ENCODE data around the gene TMX1. TPM values are rescaled to one million over a fixed set of nuclear protein-coding genes. Genes with fewer than 3 reads are reported as not detected.

The TMX1 gene
- total and polyA plus RNA-seq, 4 donors = 11.6 to 22.8 (median 19.4) TPM

DNA sequence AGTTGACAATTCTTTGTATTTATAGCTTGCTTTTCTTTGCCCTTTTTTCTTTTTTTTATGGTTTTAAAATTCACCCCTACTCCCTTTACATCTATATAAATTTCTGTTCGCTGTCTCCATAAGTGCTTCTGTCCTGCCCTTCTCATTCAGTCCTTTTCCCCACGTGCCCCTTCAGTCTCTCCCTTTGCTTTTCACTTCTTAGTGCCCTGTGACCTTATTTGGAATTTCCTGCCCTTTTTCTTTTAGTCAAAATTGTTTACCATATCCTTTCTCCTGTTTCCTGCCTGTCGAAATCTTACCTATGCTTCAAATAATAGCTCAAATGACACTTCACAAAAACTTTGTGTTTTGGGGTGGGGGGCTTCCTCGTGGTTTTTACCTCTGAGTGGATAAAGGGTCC is 6.0 kb downstream of the TMX1 start:
- DNase-seq (ENCODE audit: low spot score) = no peak
- H3K4me1 ChIP-seq (ENCODE audit: control insufficient read depth in 4 of 4, insufficient read depth in 4 of 4, low read length in 3 of 4) = peaks cover 2 to 6% (median 3%) of the 10 kb centered on the region in 4 donors
- peaks cover 1 to 19% (median 13%) of the 10 kb centered on the region in 4 donors for H3K36me3 ChIP-seq (ENCODE audit: control insufficient read depth in 4 of 4, insufficient read depth in 3 of 4, low read depth in 1 of 4, low read length in 3 of 4)
- TF ChIP-seq SP1 (IDR thresholded peaks at IDR 0.05) = no peak
- TF ChIP-seq HNF4G (IDR thresholded peaks at IDR 0.05) = no peak
- no peak for TF ChIP-seq TAF1 (conservative IDR thresholded peaks at IDR 0.05)
- TF ChIP-seq, protein P1, sequence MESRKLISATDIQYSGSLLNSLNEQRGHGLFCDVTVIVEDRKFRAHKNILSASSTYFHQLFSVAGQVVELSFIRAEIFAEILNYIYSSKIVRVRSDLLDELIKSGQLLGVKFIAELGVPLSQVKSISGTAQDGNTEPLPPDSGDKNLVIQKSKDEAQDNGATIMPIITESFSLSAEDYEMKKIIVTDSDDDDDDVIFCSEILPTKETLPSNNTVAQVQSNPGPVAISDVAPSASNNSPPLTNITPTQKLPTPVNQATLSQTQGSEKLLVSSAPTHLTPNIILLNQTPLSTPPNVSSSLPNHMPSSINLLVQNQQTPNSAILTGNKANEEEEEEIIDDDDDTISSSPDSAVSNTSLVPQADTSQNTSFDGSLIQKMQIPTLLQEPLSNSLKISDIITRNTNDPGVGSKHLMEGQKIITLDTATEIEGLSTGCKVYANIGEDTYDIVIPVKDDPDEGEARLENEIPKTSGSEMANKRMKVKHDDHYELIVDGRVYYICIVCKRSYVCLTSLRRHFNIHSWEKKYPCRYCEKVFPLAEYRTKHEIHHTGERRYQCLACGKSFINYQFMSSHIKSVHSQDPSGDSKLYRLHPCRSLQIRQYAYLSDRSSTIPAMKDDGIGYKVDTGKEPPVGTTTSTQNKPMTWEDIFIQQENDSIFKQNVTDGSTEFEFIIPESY (IDR thresholded peaks at IDR 0.05) = no peak
- no peak for TF ChIP-seq RXRA (IDR thresholded peaks at IDR 0.05)
- TF ChIP-seq, protein P2, sequence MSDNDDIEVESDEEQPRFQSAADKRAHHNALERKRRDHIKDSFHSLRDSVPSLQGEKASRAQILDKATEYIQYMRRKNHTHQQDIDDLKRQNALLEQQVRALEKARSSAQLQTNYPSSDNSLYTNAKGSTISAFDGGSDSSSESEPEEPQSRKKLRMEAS (IDR thresholded peaks at IDR 0.05) = no peak
- TF ChIP-seq, protein P3, sequence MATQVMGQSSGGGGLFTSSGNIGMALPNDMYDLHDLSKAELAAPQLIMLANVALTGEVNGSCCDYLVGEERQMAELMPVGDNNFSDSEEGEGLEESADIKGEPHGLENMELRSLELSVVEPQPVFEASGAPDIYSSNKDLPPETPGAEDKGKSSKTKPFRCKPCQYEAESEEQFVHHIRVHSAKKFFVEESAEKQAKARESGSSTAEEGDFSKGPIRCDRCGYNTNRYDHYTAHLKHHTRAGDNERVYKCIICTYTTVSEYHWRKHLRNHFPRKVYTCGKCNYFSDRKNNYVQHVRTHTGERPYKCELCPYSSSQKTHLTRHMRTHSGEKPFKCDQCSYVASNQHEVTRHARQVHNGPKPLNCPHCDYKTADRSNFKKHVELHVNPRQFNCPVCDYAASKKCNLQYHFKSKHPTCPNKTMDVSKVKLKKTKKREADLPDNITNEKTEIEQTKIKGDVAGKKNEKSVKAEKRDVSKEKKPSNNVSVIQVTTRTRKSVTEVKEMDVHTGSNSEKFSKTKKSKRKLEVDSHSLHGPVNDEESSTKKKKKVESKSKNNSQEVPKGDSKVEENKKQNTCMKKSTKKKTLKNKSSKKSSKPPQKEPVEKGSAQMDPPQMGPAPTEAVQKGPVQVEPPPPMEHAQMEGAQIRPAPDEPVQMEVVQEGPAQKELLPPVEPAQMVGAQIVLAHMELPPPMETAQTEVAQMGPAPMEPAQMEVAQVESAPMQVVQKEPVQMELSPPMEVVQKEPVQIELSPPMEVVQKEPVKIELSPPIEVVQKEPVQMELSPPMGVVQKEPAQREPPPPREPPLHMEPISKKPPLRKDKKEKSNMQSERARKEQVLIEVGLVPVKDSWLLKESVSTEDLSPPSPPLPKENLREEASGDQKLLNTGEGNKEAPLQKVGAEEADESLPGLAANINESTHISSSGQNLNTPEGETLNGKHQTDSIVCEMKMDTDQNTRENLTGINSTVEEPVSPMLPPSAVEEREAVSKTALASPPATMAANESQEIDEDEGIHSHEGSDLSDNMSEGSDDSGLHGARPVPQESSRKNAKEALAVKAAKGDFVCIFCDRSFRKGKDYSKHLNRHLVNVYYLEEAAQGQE (IDR thresholded peaks at IDR 0.05) = no peak
- TF ChIP-seq FOXA1 (IDR thresholded peaks at IDR 0.05) = no peak
- no peak for TF ChIP-seq HNF4A (conservative IDR thresholded peaks at IDR 0.05)
- no peak for TF ChIP-seq JUND (IDR thresholded peaks at IDR 0.05)
- TF ChIP-seq NR2F2 (IDR thresholded peaks at IDR 0.05) = no peak
- no peak for TF ChIP-seq FOXA2 (IDR thresholded peaks at IDR 0.05)
- no peak for TF ChIP-seq EGR1 (IDR thresholded peaks at IDR 0.05; ENCODE audit: low read depth in 2 of 2)
- TF ChIP-seq RAD21 (IDR thresholded peaks at IDR 0.05) = no peak
- no peak for TF ChIP-seq YY1 (IDR thresholded peaks at IDR 0.05)
- TF ChIP-seq, protein P4, sequence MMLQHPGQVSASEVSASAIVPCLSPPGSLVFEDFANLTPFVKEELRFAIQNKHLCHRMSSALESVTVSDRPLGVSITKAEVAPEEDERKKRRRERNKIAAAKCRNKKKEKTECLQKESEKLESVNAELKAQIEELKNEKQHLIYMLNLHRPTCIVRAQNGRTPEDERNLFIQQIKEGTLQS (IDR thresholded peaks at IDR 0.05) = no peak
- H3K27me3 ChIP-seq (ENCODE audit: control insufficient read depth in 4 of 4, insufficient read depth in 4 of 4, low read length in 3 of 4) = no peaks in the 10 kb centered on the region
- H3K27ac ChIP-seq (ENCODE audit: low read depth in 1 of 2, low read length in 2 of 2) = no peak overlapping the region
- no peaks in the 10 kb centered on the region for H3K9me3 ChIP-seq (ENCODE audit: control insufficient read depth in 4 of 4, low read length in 3 of 4)
- H3K9ac ChIP-seq (ENCODE audit: low read depth in 1 of 2, low read length in 2 of 2) = no peak overlapping the region
- no peak overlapping the region for H3K4me3 ChIP-seq (ENCODE audit: low read depth in 1 of 3, low read length in 3 of 3)
- 78% methylated on average over 4 of the region's 4 CpGs for WGBS

DNA sequence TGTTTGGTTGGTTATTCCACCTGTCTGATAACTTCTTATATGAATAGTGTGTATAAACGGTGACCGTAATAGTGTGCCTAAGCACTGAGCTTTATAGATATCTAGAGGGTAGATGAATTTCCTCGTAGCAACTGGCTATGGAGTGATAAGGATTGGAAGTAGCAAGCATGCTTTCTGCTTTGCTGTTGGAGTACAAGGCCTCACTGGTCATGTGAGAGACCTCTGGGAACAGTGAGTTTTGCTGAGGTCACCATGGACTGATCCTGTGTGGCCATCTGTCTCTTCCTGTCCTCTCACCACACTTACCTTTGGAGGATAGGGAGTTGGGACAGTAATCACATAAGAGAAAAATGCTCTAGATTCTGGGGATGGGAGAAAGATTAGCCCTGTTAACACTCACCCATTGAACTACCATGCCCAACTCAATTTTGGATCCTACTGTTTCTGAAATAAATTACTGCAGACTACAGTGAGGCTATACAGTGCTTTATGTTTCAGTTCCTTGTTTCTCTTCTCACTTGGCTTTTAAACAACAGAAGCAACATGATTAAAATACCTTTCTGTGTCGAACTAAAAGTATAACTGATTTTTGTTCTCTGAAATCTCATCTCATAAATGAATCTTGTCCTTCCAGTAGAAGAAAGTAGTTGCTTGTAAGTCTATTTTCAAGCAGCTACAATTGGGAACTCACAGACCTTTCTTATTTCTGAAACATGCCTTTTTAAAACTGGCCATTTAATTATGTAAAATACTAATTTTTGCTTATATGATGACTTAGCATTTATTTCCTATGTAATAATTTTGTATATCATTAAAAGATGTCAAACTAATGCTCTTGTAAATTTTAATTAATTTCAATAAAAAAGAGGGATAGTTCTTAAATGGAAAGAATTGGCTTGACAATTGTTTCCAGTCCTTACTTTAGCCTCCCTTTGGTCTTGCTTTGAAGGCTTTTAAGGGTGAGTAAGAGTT is 8.3 kb downstream of the TMX1 start:
- H3K4me3 ChIP-seq (ENCODE audit: low read depth in 1 of 3, low read length in 3 of 3) = no peak overlapping the region
- H3K36me3 ChIP-seq (ENCODE audit: control insufficient read depth in 4 of 4, insufficient read depth in 3 of 4, low read depth in 1 of 4, low read length in 3 of 4) = peaks cover 0 to 31% (median 19%) of the 10 kb centered on the region in 4 donors
- 90% methylated on average over 4 of the region's 4 CpGs for WGBS
- no peaks in the 10 kb centered on the region for H3K9me3 ChIP-seq (ENCODE audit: control insufficient read depth in 4 of 4, low read length in 3 of 4)
- H3K27ac ChIP-seq (ENCODE audit: low read depth in 1 of 2, low read length in 2 of 2) = no peak overlapping the region
- H3K9ac ChIP-seq (ENCODE audit: low read depth in 1 of 2, low read length in 2 of 2) = no peak overlapping the region
- H3K27me3 ChIP-seq (ENCODE audit: control insufficient read depth in 4 of 4, insufficient read depth in 4 of 4, low read length in 3 of 4) = no peaks in the 10 kb centered on the region
- DNase-seq (ENCODE audit: low spot score) = no peak
- no peaks in the 10 kb centered on the region for H3K4me1 ChIP-seq (ENCODE audit: control insufficient read depth in 4 of 4, insufficient read depth in 4 of 4, low read length in 3 of 4)
- TF ChIP-seq RAD21 (IDR thresholded peaks at IDR 0.05) (no peak), GABPA (IDR thresholded peaks at IDR 0.05 in 1 of 2, conservative IDR thresholded peaks at IDR 0.05 in 1 of 2) (no peak), YY1 (IDR thresholded peaks at IDR 0.05) (no peak), FOXA1 (IDR thresholded peaks at IDR 0.05) (no peak), EGR1 (IDR thresholded peaks at IDR 0.05; ENCODE audit: low read depth in 2 of 2) (no peak), HNF4A (conservative IDR thresholded peaks at IDR 0.05) (no peak), JUND (IDR thresholded peaks at IDR 0.05) (no peak), NR2F2 (IDR thresholded peaks at IDR 0.05) (no peak), SP1 (IDR thresholded peaks at IDR 0.05) (no peak), FOXA2 (IDR thresholded peaks at IDR 0.05) (no peak)
- TF ChIP-seq, protein P4 (IDR thresholded peaks at IDR 0.05) = no peak
- TF ChIP-seq, protein P2 (IDR thresholded peaks at IDR 0.05) = no peak
- TF ChIP-seq, protein P1 (IDR thresholded peaks at IDR 0.05) = no peak

Measured in liver (tissue), 9 donors.